HepG2 (cell line): Measurements from ENCODE around the gene ALDH4A1.

Source experiments
- GABPB1 ChIP-seq: IDR thresholded peaks from 2 replicates; pipeline ENCODE4 v1.6.1; 2016; ENCODE audit warnings: mild to moderate bottlenecking, missing genetic modification reagents, moderate library complexity, missing compliant biosample characterization
- ZBTB20 ChIP-seq: sonication (generic); formaldehyde crosslinking; IDR thresholded peaks from 2 replicates; pipeline ENCODE4 v1.8.1; 2023; ENCODE audit warnings: missing genetic modification reagents, low read depth, mild to moderate bottlenecking, borderline replicate concordance
- ZFAT ChIP-seq: sonication (generic); formaldehyde crosslinking; conservative IDR thresholded peaks from 2 replicates; pipeline ENCODE4 v1.8.1; 2023; ENCODE audit warnings: missing genetic modification reagents, inconsistent platforms
- ZNF569 ChIP-seq: sonication (generic); formaldehyde crosslinking; IDR thresholded peaks from 2 replicates; pipeline ENCODE4 v1.5.0; 2020; ENCODE audit warnings: mild to moderate bottlenecking, missing genetic modification reagents, moderate library complexity, borderline replicate concordance

GRCh38 chr1:18928985-18929384 is 26.6 kb upstream of the ALDH4A1 start:
- no peak for TF ChIP-seq ZFAT (CRISPR knock-in tag)
- no peak for TF ChIP-seq ZNF569 (CRISPR knock-in tag)
- TF ChIP-seq GABPB1 = no peak
- TF ChIP-seq ZBTB20 = no peak
